Astrocyte of the cerebellum (primary cell): ENCODE data around the gene NSG1.
"Not testable (repeated sequence)": the region's sequence is repeated elsewhere in the genome, so short reads cannot be mapped to it uniquely, and the experiment has no call there.

ENCODE experiments used
- DNase-seq: peaks from one replicate; pipeline ENCODE4 v3.0.0-alpha.2; 2011; ENCODE audit warnings: low read depth
- H3K4me3 ChIP-seq: 2 replicates; pipeline ENCODE4 v1.5.1; 2011; ENCODE audit warnings: mild to moderate bottlenecking, low read depth, low read length, moderate library complexity
- in situ Hi-C: cut with HindIII; loops from 2 replicates; pipeline ENCODE4 v1.10.0; 2017; ENCODE audit warnings: low sequenced_read_pairs
- TF ChIP-seq, protein P1 (sequence below): IDR thresholded peaks from 2 replicates; pipeline ENCODE4 v1.5.1; 2012; ENCODE audit warnings: low read length, low read depth, moderate library complexity, mild to moderate bottlenecking; ENCODE audit errors: missing control alignments

Gene NSG1

GRCh38 chr4:4347585-4347984, 39.3 kb upstream of the NSG1 start:
- H3K4me3 ChIP-seq: no peak overlapping the region
- in situ Hi-C loops: no loop called here
- TF ChIP-seq, protein P1, sequence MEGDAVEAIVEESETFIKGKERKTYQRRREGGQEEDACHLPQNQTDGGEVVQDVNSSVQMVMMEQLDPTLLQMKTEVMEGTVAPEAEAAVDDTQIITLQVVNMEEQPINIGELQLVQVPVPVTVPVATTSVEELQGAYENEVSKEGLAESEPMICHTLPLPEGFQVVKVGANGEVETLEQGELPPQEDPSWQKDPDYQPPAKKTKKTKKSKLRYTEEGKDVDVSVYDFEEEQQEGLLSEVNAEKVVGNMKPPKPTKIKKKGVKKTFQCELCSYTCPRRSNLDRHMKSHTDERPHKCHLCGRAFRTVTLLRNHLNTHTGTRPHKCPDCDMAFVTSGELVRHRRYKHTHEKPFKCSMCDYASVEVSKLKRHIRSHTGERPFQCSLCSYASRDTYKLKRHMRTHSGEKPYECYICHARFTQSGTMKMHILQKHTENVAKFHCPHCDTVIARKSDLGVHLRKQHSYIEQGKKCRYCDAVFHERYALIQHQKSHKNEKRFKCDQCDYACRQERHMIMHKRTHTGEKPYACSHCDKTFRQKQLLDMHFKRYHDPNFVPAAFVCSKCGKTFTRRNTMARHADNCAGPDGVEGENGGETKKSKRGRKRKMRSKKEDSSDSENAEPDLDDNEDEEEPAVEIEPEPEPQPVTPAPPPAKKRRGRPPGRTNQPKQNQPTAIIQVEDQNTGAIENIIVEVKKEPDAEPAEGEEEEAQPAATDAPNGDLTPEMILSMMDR: no peak
- no peak for DNase-seq

- in situ Hi-C loops, H3K4me3 ChIP-seq, DNase-seq: not testable (repeated sequence)
Measured at GRCh38 chr4:4348585-4348984, 38.3 kb upstream of the NSG1 start.

- no peak for DNase-seq
- H3K4me3 ChIP-seq: no peak overlapping the region
- TF ChIP-seq, protein P1: no peak
- in situ Hi-C loops: no loop called here
Measured at GRCh38 chr4:4349867-4350266, 37.0 kb upstream of the NSG1 start.

DNA sequence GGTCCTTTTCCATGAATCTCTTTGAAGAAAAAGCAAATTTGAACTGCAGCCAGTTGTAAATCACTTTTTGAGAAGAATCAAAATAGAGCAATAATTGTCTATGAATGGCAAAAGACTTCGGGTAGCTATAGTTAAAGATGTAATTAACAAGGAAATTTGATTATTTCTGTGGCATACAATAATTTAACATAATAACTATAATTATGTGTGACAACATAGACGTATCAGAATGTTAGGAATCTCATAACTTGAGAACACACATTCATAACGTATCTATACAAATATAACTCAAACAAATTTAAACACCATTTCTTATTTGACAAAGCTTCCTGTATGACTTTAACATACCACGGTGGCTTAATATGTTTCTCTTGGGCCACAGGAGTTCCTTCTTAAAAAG, 36.0 kb upstream of the NSG1 start:
- DNase-seq: no peak
- no peak overlapping the region for H3K4me3 ChIP-seq
- in situ Hi-C loops: no loop called here
- TF ChIP-seq, protein P1: no peak

- TF ChIP-seq, protein P1: no peak
- DNase-seq: no peak
- in situ Hi-C loops: no loop called here
- no peak overlapping the region for H3K4me3 ChIP-seq
Measured at GRCh38 chr4:4355302-4355701, 31.6 kb upstream of the NSG1 start.

DNA sequence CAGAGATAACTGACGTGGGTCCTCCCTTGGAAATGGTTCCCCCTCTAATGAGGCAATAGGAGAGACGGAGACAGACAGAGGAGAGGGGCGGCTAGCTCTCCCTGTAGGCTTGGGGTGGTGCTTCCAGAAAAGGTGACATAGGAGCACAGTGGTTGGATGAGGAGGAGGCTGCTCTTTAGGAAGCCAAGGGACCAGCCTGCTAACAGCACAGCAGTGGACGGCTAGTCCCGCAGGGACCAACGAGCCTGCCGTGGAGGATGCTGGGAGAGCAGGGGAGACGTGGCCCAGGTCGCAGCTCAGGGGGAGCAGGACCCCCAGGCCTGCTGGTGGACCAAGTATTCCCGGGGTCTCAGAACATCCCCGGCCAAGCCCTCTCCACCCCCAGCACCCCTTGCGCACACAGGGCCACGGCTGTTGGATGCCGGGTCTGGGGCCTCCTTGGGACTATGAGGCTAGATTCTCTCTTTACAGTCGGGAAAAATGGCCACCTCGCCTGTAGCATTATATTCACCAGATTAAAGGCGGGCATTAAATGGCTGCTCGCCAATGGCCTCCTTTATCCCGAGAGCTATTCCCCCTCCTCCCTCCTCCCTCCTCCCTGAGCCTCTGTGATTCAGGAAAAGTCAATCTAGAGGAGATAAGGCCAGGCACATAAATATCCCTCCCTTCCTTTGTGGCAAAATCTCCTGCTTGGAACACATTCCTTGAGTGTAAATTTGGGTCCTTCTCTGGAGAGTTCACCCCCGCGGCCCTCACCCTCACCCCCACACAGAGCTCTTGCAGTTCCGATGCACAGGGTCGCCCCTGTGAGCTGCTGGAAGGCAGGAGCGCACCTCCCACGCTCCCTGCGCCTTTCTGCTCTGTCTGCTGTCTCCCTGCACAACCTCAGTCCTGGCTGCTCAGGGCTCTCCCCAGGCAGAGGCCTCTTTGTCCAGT, 30.5 kb upstream of the NSG1 start:
- TF ChIP-seq, protein P1: no peak
- no peak for DNase-seq
- in situ Hi-C loops: no loop called here
- H3K4me3 ChIP-seq: no peak overlapping the region

- H3K4me3 ChIP-seq: no peak overlapping the region
- TF ChIP-seq, protein P1: no peak
- in situ Hi-C loops: no loop called here
- DNase-seq: no peak
Measured at GRCh38 chr4:4358093-4358854, 28.6 kb upstream of the NSG1 start.
